NCI-H1092 (cell line): ENCODE data around the gene HNMT.
"Not testable (repeated sequence)": the region's sequence is repeated elsewhere in the genome, so short reads cannot be mapped to it uniquely, and the experiment has no call there.

ENCODE experiments used
- DNase-seq: peaks from one replicate; lab custom pipeline; 2025; lab: John Stamatoyannopoulos, UW

The HNMT gene

DNA sequence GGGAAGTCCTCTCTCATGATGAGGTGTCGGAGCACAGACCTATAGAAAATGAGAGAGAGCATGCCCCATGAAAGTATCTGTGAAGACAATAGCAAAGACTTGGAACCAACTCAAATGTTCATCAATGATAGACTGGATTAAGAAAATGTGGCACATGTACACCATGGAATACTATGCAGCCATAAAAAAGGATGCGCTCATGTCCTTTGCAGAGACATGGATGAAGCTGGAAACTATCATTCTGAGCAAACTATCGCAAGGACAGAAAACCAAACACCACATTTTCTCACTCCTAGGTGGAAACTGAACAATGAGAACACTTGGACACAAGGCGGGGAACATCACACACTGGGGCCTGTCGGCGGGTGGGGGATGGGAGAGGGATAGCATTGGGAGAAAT, 79.3 kb downstream of the HNMT start:
- DNase-seq, result not testable (repeated sequence)

DNA sequence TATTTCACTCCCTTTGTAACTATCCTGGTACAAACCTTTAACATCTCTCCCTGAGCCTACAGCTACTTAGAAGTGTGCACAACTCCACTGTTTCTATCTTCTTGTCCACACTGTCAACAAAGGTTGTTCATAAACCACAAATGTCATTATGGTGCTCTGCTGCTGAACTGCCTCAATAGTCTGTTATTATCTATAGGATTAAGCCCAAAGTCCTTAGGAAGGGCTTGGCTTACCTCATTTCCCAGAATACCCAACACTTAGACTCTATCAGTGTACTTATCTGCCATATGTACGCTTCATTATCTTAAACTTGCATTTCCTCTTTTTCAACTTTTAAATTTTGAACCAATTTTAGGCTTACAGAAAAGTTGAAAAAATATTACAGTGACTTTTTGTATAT, 94.2 kb downstream of the HNMT start:
- DNase-seq, result no peak

DNA sequence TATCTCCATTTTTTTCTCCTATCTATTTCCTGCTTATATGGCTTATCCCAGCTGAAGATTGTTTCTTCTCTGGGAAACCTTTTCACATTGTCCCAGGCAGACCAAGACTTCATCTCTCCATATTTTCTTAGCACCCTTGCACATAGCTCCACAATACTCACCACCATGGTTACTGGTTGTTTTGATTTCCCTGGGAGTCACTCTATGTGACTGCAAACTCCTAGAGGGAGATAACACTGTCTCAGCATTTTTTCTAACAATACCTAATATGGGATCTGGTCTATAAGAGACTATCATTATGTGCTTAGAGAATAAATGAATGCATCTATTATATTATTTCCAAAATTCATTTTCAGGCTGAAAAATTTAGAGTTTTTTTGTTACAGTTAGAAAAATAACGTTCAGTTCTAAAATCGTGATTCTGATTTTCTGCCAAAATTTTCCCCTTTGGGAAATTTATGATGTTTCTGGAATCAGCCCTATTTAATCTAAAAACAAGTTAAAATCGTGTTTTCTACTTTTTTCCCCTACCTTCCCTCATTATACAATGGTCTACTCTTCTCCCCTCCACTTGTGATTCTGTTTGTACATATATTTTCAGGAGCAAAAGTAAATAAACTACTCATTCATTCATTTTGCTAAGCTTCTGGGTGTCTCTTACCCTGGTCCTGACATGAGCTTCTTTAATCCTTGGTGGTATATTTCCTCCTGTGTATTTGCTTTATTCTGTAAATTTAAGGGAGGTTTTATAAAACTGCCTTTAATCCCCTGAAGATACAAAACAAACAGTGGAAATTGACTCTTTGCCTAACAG, 95.4 kb downstream of the HNMT start:
- DNase-seq, result no peak

DNA sequence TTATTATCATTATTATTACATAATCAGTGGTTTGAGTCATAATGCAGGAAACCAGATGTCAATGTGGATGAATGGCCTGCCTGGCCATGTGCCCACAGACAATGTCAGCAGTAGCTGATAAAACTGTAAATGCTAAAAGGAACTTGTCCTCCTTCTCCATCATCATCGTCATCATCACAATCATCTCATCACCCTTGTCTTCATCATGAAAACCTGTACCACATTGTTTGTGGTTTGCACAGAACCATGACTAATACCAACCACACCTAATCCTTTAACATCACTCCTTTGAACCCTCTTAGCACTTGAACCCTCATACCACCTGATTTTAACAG, 96.0 kb downstream of the HNMT start:
- DNase-seq, result no peak

DNA sequence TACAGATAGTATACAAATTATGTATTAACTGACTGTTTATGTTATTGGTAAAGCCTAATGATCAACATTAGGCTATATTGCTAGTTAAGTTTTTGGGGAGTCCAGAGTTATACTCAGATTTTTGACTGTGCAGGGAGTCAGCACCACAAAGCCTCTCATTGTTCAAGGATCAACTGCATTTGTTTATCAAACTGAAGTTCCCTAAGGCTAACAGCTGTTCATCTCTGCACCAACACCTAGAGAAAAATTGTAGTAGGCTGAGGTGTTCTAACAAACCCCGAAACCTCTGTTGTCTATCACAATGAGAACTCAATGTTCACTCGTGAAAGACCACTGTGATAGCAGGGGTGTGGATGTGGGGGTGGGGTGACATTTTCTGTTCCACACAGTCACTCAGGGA, 97.7 kb downstream of the HNMT start:
- no peak for DNase-seq

DNA sequence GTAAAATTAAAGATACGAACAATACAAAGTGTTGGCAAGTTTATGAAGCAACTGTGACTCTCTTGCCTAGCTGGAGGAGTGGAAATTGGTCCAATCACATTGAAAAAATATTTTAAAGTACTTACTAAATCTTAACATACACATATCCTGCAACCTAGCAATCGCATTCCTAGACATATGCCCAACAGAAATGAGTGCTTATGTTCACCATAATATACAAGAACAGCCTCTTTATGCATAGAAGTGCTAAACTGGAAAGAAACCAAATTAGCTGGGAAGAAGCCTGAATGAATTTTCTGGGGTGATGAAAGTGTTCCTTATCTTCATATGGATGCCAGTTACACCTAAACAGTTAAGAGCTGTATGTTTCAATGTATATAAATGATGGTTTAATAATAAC, 98.9 kb downstream of the HNMT start:
- no peak for DNase-seq
